H9 (cell line): ENCODE results near the gene CIT. TPM values are rescaled to one million over a fixed set of nuclear protein-coding genes. Genes with fewer than 3 reads are reported as not detected.

ENCODE experiments used
- DNase-seq: peaks from one replicate; pipeline ENCODE4 v3.0.0-alpha.2; 2017
- H2AFZ ChIP-seq: one replicate; pipeline ENCODE4 v1.6.1; 2013; ENCODE audit warnings: mild to moderate bottlenecking, low read length, control low read depth, moderate library complexity
- H2AK5ac ChIP-seq: 2 replicates; pipeline ENCODE4 v1.6.1; 2013; ENCODE audit warnings: low read length, control low read depth, mixed read lengths; ENCODE audit not compliant: insufficient read length
- H2BK120ac ChIP-seq: one replicate; pipeline ENCODE4 v1.6.1; 2013; ENCODE audit warnings: low read depth, mild to moderate bottlenecking, low read length, control low read depth, inconsistent platforms; ENCODE audit not compliant: poor library complexity, severe bottlenecking
- H2BK12ac ChIP-seq: 2 replicates; pipeline ENCODE4 v1.6.1; 2013; ENCODE audit warnings: low read length, control low read depth, mixed read lengths, low read depth; ENCODE audit not compliant: insufficient read length
- H2BK15ac ChIP-seq: 2 replicates; pipeline ENCODE4 v1.6.1; 2013; ENCODE audit warnings: low read depth, low read length, control low read depth
- H2BK20ac ChIP-seq: one replicate; pipeline ENCODE4 v1.6.1; 2013; ENCODE audit warnings: low read depth, mild to moderate bottlenecking, low read length, control low read depth, inconsistent platforms; ENCODE audit not compliant: poor library complexity, severe bottlenecking
- H2BK5ac ChIP-seq: 2 replicates; pipeline ENCODE4 v1.6.1; 2013; ENCODE audit warnings: low read length, control low read depth, mixed read lengths; ENCODE audit not compliant: insufficient read length
- H3K14ac ChIP-seq: 2 replicates; pipeline ENCODE4 v1.6.1; 2013; ENCODE audit warnings: low read length, control low read depth; ENCODE audit not compliant: insufficient read depth
- H3K18ac ChIP-seq: 2 replicates; pipeline ENCODE4 v1.6.1; 2013; ENCODE audit warnings: low read depth, mild to moderate bottlenecking, mixed read lengths, low read length, control low read depth; ENCODE audit not compliant: insufficient read length
- H3K23ac ChIP-seq: 2 replicates; pipeline ENCODE4 v1.6.1; 2013; ENCODE audit warnings: low read length, control low read depth, mixed read lengths, low read depth; ENCODE audit not compliant: insufficient read length
- H3K23me2 ChIP-seq: 2 replicates; pipeline ENCODE4 v1.6.1; 2013; ENCODE audit warnings: low read depth, mild to moderate bottlenecking, mixed read lengths, low read length, control low read depth; ENCODE audit not compliant: insufficient read length, poor library complexity, severe bottlenecking
- H3K27ac ChIP-seq: 2 replicates; pipeline ENCODE4 v1.5.1; 2013; ENCODE audit warnings: low read length, control low read depth, mixed read lengths, low read depth; ENCODE audit not compliant: insufficient read length
- H3K27me3 ChIP-seq: 2 replicates; pipeline ENCODE4 v1.6.1; 2013; ENCODE audit warnings: low read length, control low read depth, inconsistent platforms; ENCODE audit not compliant: insufficient read depth
- H3K4ac ChIP-seq: 2 replicates; pipeline ENCODE4 v1.6.1; 2013; ENCODE audit warnings: low read depth, mild to moderate bottlenecking, control low read depth, inconsistent platforms, low read length, moderate library complexity
- H3K4me1 ChIP-seq: 2 replicates; pipeline ENCODE4 v1.6.1; 2013; ENCODE audit warnings: low read length, control low read depth, inconsistent platforms; ENCODE audit not compliant: insufficient read depth
- H3K4me2 ChIP-seq: 2 replicates; pipeline ENCODE4 v1.6.1; 2013; ENCODE audit warnings: low read length, control low read depth, mixed read lengths; ENCODE audit not compliant: insufficient read length, insufficient read depth
- H3K56ac ChIP-seq: 2 replicates; pipeline ENCODE4 v1.6.1; 2013; ENCODE audit warnings: low read depth, mild to moderate bottlenecking, mixed read lengths, low read length, control low read depth; ENCODE audit not compliant: insufficient read length
- H3K79me1 ChIP-seq: 2 replicates; pipeline ENCODE4 v1.6.1; 2013; ENCODE audit warnings: low read depth, mild to moderate bottlenecking, moderate library complexity, low read length, control low read depth, inconsistent platforms; ENCODE audit not compliant: insufficient read depth, poor library complexity, severe bottlenecking
- H3K79me2 ChIP-seq: 2 replicates; pipeline ENCODE4 v1.6.1; 2013; ENCODE audit warnings: low read length, control low read depth, inconsistent platforms; ENCODE audit not compliant: insufficient read depth
- H3K9ac ChIP-seq: 2 replicates; pipeline ENCODE4 v1.6.1; 2013; ENCODE audit warnings: low read length, control low read depth, mixed read lengths; ENCODE audit not compliant: insufficient read length; ENCODE audit errors: extremely low read depth
- H3K9me3 ChIP-seq: one replicate; pipeline ENCODE4 v1.6.1; 2013; ENCODE audit warnings: low read depth, low read length, inconsistent platforms; ENCODE audit not compliant: control insufficient read depth
- H3T11ph ChIP-seq: one replicate; pipeline ENCODE4 v1.6.1; 2013; ENCODE audit warnings: mild to moderate bottlenecking, low read length, control low read depth, inconsistent platforms
- H4K20me1 ChIP-seq: one replicate; pipeline ENCODE4 v1.6.1; 2013; ENCODE audit not compliant: control insufficient read depth, insufficient read length, insufficient read depth
- H4K5ac ChIP-seq: 2 replicates; pipeline ENCODE4 v1.6.1; 2013; ENCODE audit warnings: low read depth, mild to moderate bottlenecking, mixed read lengths, low read length, control low read depth; ENCODE audit not compliant: insufficient read length
- H4K8ac ChIP-seq: replicated peaks from 2 replicates; pipeline ENCODE4 v1.6.1; 2013; ENCODE audit warnings: low read length, control low read depth, mixed read lengths, low read depth; ENCODE audit not compliant: insufficient read length
- H4K91ac ChIP-seq: 2 replicates; pipeline ENCODE4 v1.6.1; 2013; ENCODE audit warnings: low read depth, mild to moderate bottlenecking, moderate library complexity, mixed read lengths, low read length, control low read depth; ENCODE audit not compliant: insufficient read length
- H3K27ac Mint-ChIP-seq, 3 experiments: 2 replicates in 2 of 3; 3 replicates in 1 of 3; pipeline ENCODE4 v1.8.0; 2020 to 2021; ENCODE audit warnings: mixed read lengths in 3 of 3, mild to moderate bottlenecking in 1 of 3, moderate library complexity in 1 of 3
- H3K27me3 Mint-ChIP-seq: 2 replicates; pipeline ENCODE4 v1.8.0; 2021; ENCODE audit warnings: low read depth, mild to moderate bottlenecking, moderate library complexity, mixed read lengths
- H3K36me3 Mint-ChIP-seq, 3 experiments: 2 replicates in 2 of 3; 3 replicates in 1 of 3; pipeline ENCODE4 v1.8.0; 2020 to 2021; ENCODE audit warnings: low read depth in 3 of 3, mixed read lengths in 3 of 3; ENCODE audit not compliant: insufficient read depth in 1 of 3
- H3K4me1 Mint-ChIP-seq, 2 experiments: 2 replicates each; pipeline ENCODE4 v1.8.0; 2020; ENCODE audit warnings: mixed read lengths in 2 of 2
- H3K4me3 Mint-ChIP-seq, 2 experiments: 2 replicates in 1 of 2; 3 replicates in 1 of 2; pipeline ENCODE4 v1.8.0; 2020 to 2021; ENCODE audit warnings: mild to moderate bottlenecking in 2 of 2, mixed read lengths in 2 of 2, moderate library complexity in 1 of 2
- H3K9me3 Mint-ChIP-seq, 2 experiments: 2 replicates in 1 of 2; 3 replicates in 1 of 2; pipeline ENCODE4 v1.8.0; 2020; ENCODE audit warnings: mild to moderate bottlenecking in 2 of 2, mixed read lengths in 2 of 2, moderate library complexity in 1 of 2
- CTCF ChIP-seq: fragments of 200-600 bp; sonication (generic); conservative IDR thresholded peaks from 3 replicates; pipeline ENCODE4 v1.8.0; 2021; ENCODE audit warnings: antibody characterized with exemption, mild to moderate bottlenecking
- WGBS: extraction: QIAGEN DNeasy Blood & Tissue Kit; methylation state at CpG from one replicate; pipeline ENCODE4 v1.1.7; 2013; ENCODE audit warnings: missing lambda C conversion rate, low lambda C conversion rate, mixed read lengths; ENCODE audit not compliant: insufficient read length; ENCODE audit errors: extremely low coverage; 5-methylcytosine and 5-hydroxymethylcytosine counted together
- total RNA-seq: library from RNA; stranded (reverse); gene quantifications from 2 replicates; pipeline ENCODE4 v1.2.1, GENCODE V29; 2021

The CIT gene
- total RNA-seq, 1 experiment from 2014 or later: 55.3 TPM

DNA sequence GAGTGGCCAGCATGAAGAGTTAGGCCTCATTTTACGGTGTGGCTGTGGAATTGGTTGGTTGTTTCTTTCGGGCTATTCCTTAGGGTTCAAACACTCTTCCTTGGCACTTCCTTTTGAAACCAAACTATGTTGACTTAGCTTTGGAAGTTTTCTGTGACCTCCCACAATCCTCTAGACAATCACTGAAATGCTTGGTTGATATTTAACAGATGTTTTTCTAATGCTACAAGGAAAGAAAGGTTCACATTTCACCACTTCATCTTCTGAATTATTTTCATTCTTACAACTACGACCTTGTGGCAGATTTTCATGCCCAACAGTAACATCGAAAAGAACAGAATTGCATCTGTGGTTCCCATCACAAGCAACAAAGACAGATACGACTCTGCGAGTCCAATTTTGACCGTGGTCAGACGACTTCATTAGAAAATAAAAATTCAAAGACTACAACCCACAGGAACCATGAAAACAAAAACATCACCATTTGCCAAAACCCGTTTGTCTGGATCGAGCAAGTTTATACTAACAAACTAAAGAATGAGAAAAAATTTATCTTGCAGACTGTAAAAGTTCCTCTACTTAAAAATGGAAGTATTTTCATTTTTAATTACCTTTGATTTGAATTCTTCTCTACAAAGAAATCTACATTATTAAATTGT is 192.3 kb downstream of the CIT start:
- H4K91ac ChIP-seq: no peak overlapping the region
- no peaks in the 10 kb centered on the region for H3K9me3 ChIP-seq
- H3K23ac ChIP-seq: no peak overlapping the region
- no peak overlapping the region for H3K27ac ChIP-seq
- H3T11ph ChIP-seq: no peak overlapping the region
- H3K14ac ChIP-seq: no peak overlapping the region
- no CpG with 5 or more reads among the region's 10 CpGs for WGBS
- no peak overlapping the region for H2BK12ac ChIP-seq
- H3K4me2 ChIP-seq: no peak overlapping the region
- H4K5ac ChIP-seq: no peak overlapping the region
- no peak for DNase-seq
- Mint-ChIP-seq H3K4me1 (peaks cover 11 to 14% of the 10 kb centered on the region in 2 experiments), H3K36me3 (peaks cover 15 to 56% (median 46%) of the 10 kb centered on the region in 3 experiments; a peak in 6 of 7 replicates), H3K27ac (no peak overlapping the region), H3K4me3 (no peak overlapping the region), H3K9me3 (peaks cover 0 to 2% of the 10 kb centered on the region in 2 experiments; a peak in 1 of 5 replicates), H3K27me3 (no peaks in the 10 kb centered on the region)
- H3K4ac ChIP-seq: no peak overlapping the region
- no peak overlapping the region for H3K18ac ChIP-seq
- no peak overlapping the region for H3K9ac ChIP-seq
- H3K79me2 ChIP-seq: no peaks in the 10 kb centered on the region
- no peaks in the 10 kb centered on the region for H3K23me2 ChIP-seq
- H2AK5ac ChIP-seq: no peak overlapping the region
- no peak overlapping the region for H2BK5ac ChIP-seq
- no peaks in the 10 kb centered on the region for H3K4me1 ChIP-seq
- H3K79me1 ChIP-seq: no peaks in the 10 kb centered on the region
- no peak for TF ChIP-seq CTCF
- no peaks in the 10 kb centered on the region for H4K20me1 ChIP-seq
- no peak overlapping the region for H3K56ac ChIP-seq
- H2AFZ ChIP-seq: no peak overlapping the region
- no peaks in the 10 kb centered on the region for H3K27me3 ChIP-seq
- no peak overlapping the region for H2BK15ac ChIP-seq
- H2BK20ac ChIP-seq: no peak overlapping the region
- no peak overlapping the region for H2BK120ac ChIP-seq
- no peak overlapping the region for H4K8ac ChIP-seq
